HG03103 (cell line): ENCODE data around the gene MS4A6A.
"Not testable (repeated sequence)": the region's sequence is repeated elsewhere in the genome, so short reads cannot be mapped to it uniquely, and the experiment has no call there.

Source experiments
- ATAC-seq: cut with Tn5 transposase; IDR thresholded peaks from one replicate; pipeline ENCODE4 v1.9.1; 2021; ENCODE audit warnings: low read depth; ENCODE audit not compliant: unreplicated experiment

The MS4A6A gene

GRCh38 chr11:60184824-60185511 lies 2.1 kb upstream of the MS4A6A start:
- peak; percentile 81 for ATAC-seq

GRCh38 chr11:60183591-60184205 lies 815 bp upstream of the MS4A6A start:
- ATAC-seq = no peak

GRCh38 chr11:60175860-60176275 lies 7.0 kb downstream of the MS4A6A start:
- ATAC-seq = no peak

GRCh38 chr11:60172011-60172410 lies 10.9 kb downstream of the MS4A6A start:
- ATAC-seq = no peak

GRCh38 chr11:60170566-60170965 lies 12.3 kb downstream of the MS4A6A start:
- no peak for ATAC-seq

- ATAC-seq = no peak
Observed at GRCh38 chr11:60169264-60169915, 13.5 kb downstream of the MS4A6A start.

- no peak for ATAC-seq
Observed at GRCh38 chr11:60168306-60168705, 14.6 kb downstream of the MS4A6A start.

- no peak for ATAC-seq
Observed at GRCh38 chr11:60165951-60166350, 16.9 kb downstream of the MS4A6A start.

- ATAC-seq = no peak
Observed at GRCh38 chr11:60165538-60165937, 17.3 kb downstream of the MS4A6A start.

GRCh38 chr11:60164550-60165075 lies 18.3 kb downstream of the MS4A6A start:
- no peak for ATAC-seq

- ATAC-seq = no peak
Observed at GRCh38 chr11:60161766-60162165, 21.1 kb downstream of the MS4A6A start.

- ATAC-seq = no peak
Observed at GRCh38 chr11:60161107-60161506, 21.8 kb downstream of the MS4A6A start.

- no peak for ATAC-seq
Observed at GRCh38 chr11:60159868-60160267, 23.0 kb downstream of the MS4A6A start.

GRCh38 chr11:60159284-60159683 lies 23.6 kb downstream of the MS4A6A start:
- ATAC-seq = no peak

GRCh38 chr11:60158636-60159035 lies 24.2 kb downstream of the MS4A6A start:
- no peak for ATAC-seq

GRCh38 chr11:60155931-60156330 lies 27.0 kb downstream of the MS4A6A start:
- ATAC-seq = no peak

GRCh38 chr11:60152727-60153126 lies 30.2 kb downstream of the MS4A6A start:
- not testable (repeated sequence) for ATAC-seq

GRCh38 chr11:60150279-60150678 lies 32.6 kb downstream of the MS4A6A start:
- ATAC-seq = no peak

- ATAC-seq = no peak
Observed at GRCh38 chr11:60145677-60146076, 37.2 kb downstream of the MS4A6A start.

- no peak for ATAC-seq
Observed at GRCh38 chr11:60143768-60144167, 39.1 kb downstream of the MS4A6A start.

GRCh38 chr11:60133917-60134316 lies 49.0 kb downstream of the MS4A6A start:
- ATAC-seq = no peak

GRCh38 chr11:60131912-60132311 lies 51.0 kb downstream of the MS4A6A start:
- ATAC-seq = no peak
